Thymus (tissue), 11 donors: ENCODE measurements around the gene LRRC27. TPM values are rescaled to one million over a fixed set of nuclear protein-coding genes. Genes with fewer than 3 reads are reported as not detected.

ENCODE experiments used
- DNase-seq, 9 donors: peaks; one replicate each; pipeline ENCODE4 v3.0.0-alpha.2; 2013; ENCODE audit warnings: low spot score in 9 of 9, low read depth in 6 of 9, missing footprints in 1 of 9
- H3K27ac ChIP-seq, 2 donors: one replicate each; pipeline ENCODE4 v1.5.1; 2013; ENCODE audit warnings: control low read depth in 1 of 2, low read depth in 1 of 2, low read length in 1 of 2, mild to moderate bottlenecking in 1 of 2, moderate library complexity in 1 of 2
- H3K27me3 ChIP-seq, 2 donors: one replicate each; pipeline ENCODE4 v1.5.1; 2013; ENCODE audit warnings: low read length in 1 of 2; ENCODE audit not compliant: control insufficient read depth in 2 of 2, insufficient read depth in 1 of 2
- H3K36me3 ChIP-seq, 2 donors: one replicate each; pipeline ENCODE4 v1.5.1; 2013; ENCODE audit warnings: low read length in 1 of 2, mild to moderate bottlenecking in 1 of 2, moderate library complexity in 1 of 2; ENCODE audit not compliant: control insufficient read depth in 2 of 2, insufficient read depth in 2 of 2
- H3K4me1 ChIP-seq, 2 donors: one replicate each; pipeline ENCODE4 v1.5.1; 2013; ENCODE audit warnings: low read length in 2 of 2; ENCODE audit not compliant: control insufficient read depth in 2 of 2, insufficient read depth in 2 of 2
- H3K4me3 ChIP-seq, 2 donors: one replicate each; pipeline ENCODE4 v1.5.1; 2013; ENCODE audit warnings: low read length in 2 of 2, control low read depth in 1 of 2, mild to moderate bottlenecking in 1 of 2
- H3K9me3 ChIP-seq, 2 donors: one replicate each; pipeline ENCODE4 v1.5.1; 2013; ENCODE audit warnings: low read length in 1 of 2, mild to moderate bottlenecking in 1 of 2; ENCODE audit not compliant: control insufficient read depth in 2 of 2, insufficient read depth in 1 of 2
- WGBS: extraction: QIAGEN DNeasy Blood & Tissue Kit; methylation state at CpG from one replicate; pipeline ENCODE4 v1.1.7; 2013; 5-methylcytosine and 5-hydroxymethylcytosine counted together
- polyA plus RNA-seq: library from polyadenylated mRNA; stranded (reverse); fragments of 200-250 nt; gene quantifications from one replicate; pipeline ENCODE4 v1.2.3, GENCODE V29; 2013
- total RNA-seq: library from RNA; stranded (reverse); fragments of 120-200 nt; gene quantifications from one replicate; pipeline ENCODE4 v1.2.4, GENCODE V29; 2013
- donor health status: healthy.

Gene LRRC27
- total and polyA plus RNA-seq, 2 donors = 7.6 to 8.7 TPM

DNA sequence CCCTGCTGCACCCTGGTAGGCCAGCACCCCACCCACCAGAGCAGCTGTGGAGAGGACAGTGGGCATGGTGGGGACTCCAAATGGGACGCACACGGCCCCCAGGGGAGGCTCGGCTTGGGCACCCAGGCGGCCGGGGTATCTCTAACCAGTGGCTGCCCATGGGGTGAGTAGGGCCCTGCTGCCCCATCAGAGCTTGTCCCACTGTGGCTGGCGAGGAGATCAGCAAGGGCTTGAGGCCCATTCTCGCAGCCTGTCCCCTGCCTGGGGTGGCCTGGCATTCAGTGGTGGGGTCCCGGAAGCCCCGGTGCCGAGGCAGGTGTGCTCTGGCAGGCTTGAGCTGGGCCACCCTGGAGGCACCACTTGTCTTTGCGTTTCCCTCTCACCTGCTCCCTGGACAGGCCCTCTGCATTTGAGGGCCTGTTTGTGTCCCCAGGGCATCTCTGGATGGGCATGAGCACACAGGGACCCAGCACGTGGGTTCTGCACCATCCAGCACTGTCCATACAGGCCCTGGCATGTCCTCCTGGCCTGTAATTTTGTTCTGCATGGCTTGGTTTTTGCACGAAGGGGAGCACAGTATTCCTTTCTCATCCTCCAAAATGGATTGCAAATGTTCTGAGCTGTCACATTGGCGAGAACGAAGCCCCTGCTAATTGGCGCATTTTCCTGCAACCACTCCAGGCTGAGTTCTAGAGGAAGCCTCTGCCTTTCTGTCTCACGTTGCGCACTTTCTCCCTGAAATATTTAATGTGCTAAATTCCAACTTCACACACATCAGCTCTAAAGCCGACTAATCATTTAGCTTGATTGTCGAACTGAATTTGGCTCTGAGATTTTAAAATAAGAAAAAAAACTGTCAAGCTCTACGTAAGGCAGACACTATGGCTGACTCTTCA is 92.2 kb downstream of the LRRC27 start:
- no peaks in the 10 kb centered on the region for H3K9me3 ChIP-seq
- H3K4me3 ChIP-seq = no peak overlapping the region
- H3K36me3 ChIP-seq = no peaks in the 10 kb centered on the region
- 95% methylated on average over 21 of the region's 21 CpGs for WGBS
- peaks cover 12 to 44% of the 10 kb centered on the region in 2 donors for H3K4me1 ChIP-seq
- H3K27me3 ChIP-seq = peaks cover 0 to 12% of the 10 kb centered on the region in 2 donors
- no peak overlapping the region for H3K27ac ChIP-seq
- no peak for DNase-seq

DNA sequence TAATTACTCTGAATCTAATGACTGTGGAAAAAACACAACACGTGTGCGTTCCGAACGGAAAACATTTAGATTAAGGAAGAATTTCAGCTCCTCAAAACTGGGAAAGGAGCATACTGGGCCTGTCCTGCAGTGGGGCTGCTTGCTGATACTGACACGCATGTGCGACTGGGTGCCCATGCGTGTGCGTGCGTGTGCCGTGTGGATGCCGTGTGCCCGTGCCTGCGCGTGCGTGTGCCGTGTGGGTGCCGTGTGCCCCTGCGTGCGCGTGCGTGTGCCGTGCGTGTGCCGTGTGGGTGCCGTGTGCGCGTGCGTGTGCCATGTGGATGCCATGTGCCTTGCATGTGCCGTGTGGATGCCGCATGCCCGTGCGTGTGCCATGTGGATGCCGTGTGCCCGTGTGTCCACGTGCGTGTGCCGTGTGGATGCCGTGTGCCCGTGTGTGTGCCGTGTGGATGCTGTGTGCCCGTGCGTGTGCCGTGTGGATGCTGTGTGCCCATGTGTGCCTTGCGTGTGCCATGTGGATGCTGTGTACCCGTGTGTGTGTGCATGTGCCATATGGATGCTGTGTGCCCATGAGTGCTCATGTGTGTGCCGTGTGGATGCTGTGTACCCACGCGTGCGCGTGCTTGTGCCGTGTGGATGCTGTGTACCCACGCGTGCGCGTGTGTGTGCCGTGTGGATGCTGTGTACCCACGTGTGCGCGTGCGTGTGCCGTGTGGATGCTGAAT is 93.2 kb downstream of the LRRC27 start:
- Histone ChIP-seq H3K36me3 (no peaks in the 10 kb centered on the region), H3K4me3 (no peak overlapping the region), H3K27ac (no peak overlapping the region), H3K4me1 (peaks cover 12 to 48% of the 10 kb centered on the region in 2 donors), H3K27me3 (peaks cover 0 to 12% of the 10 kb centered on the region in 2 donors), H3K9me3 (no peaks in the 10 kb centered on the region)
- DNase-seq = no peak
- WGBS = 98% methylated on average over 61 of the region's 61 CpGs

DNA sequence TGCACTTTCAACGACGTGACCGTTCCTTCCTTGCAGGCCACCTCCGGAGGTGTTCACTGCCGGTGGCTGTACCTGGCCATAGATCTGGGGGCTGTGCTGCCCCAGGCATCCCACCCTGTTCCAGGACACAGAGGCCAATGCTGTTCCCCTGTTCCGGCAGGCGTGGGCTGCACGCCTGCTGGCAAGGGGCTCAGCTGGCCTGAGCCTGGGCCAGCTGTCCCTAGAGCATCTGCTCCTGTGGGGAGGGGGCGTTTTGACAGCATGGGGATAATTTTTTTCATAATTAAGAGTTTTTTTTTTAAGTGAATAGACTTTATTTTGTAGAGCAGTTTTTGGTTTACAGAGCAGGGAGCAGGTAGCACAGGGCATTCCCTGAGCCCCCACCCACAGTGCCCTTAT is 93.8 kb downstream of the LRRC27 start:
- WGBS = 94% methylated on average over 9 of the region's 9 CpGs
- peaks cover 12 to 44% of the 10 kb centered on the region in 2 donors for H3K4me1 ChIP-seq

DNA sequence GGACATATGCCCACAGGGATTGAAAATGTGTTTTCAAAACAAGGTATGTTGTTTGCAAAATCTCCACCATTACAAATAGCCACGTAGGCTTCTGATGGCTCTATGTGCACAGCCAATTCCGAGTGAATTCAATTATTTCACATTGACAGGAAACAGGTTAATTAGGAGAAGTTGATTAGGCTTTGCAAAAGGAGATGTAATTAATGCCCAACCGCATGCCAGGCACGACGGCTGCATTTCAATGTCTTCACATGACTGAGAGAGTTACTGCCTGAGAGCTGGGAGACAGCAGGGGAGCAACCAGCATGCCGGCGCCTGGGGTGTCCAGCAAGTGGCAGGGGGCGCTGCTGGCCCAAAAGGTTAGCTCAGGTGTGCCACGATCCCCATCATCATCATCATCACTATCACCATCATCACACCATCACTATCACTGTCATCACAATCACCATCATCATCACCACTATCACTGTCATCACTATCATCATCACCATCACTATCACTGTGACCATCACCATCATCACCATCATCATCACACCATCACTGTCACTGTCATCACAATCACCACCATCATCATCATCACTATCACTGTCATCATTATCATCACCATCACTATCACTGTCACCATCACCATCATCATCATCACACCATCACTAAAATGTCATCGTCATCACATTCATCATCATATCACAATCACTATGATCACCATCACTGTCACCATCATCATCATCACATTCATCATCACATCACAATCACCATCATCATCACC is 95.2 kb downstream of the LRRC27 start:
- Histone ChIP-seq H3K9me3 (no peaks in the 10 kb centered on the region), H3K27ac (no peak overlapping the region), H3K36me3 (no peaks in the 10 kb centered on the region), H3K4me3 (no peak overlapping the region), H3K4me1 (peaks cover 4 to 30% of the 10 kb centered on the region in 2 donors), H3K27me3 (peaks cover 0 to 3% of the 10 kb centered on the region in 2 donors)
- WGBS = 96% methylated on average over 10 of the region's 10 CpGs
- DNase-seq = no peak

More for the DNA sequence above, 93.8 kb downstream of the LRRC27 start:
- H3K4me3 ChIP-seq = no peak overlapping the region
- no peak overlapping the region for H3K27ac ChIP-seq
- DNase-seq = no peak
- no peaks in the 10 kb centered on the region for H3K36me3 ChIP-seq
- H3K27me3 ChIP-seq = peaks cover 0 to 12% of the 10 kb centered on the region in 2 donors
- no peaks in the 10 kb centered on the region for H3K9me3 ChIP-seq

DNA sequence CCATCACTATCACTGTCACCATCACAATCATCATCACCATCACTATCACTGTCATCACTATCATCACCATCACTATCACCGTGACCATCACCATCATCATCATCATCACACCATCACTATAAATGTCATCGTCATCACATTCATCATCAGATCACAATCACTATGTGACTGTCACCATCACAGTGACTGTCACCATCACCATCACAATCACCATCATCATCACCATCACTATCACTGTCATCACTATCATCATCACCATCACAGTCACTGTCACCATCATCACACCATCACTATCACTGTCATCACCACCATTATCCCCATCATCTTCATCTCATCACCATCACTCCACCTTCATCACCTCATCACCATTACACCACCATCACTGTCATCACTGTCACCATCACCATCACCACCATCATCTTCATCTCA is 96.0 kb downstream of the LRRC27 start:
- WGBS = 98% methylated on average over 2 of the region's 2 CpGs
- DNase-seq = no peak
- no peaks in the 10 kb centered on the region for H3K9me3 ChIP-seq
- H3K36me3 ChIP-seq = no peaks in the 10 kb centered on the region
- H3K4me3 ChIP-seq = no peak overlapping the region
- H3K4me1 ChIP-seq = peaks cover 0 to 22% of the 10 kb centered on the region in 2 donors
- no peaks in the 10 kb centered on the region for H3K27me3 ChIP-seq
- H3K27ac ChIP-seq = no peak overlapping the region

DNA sequence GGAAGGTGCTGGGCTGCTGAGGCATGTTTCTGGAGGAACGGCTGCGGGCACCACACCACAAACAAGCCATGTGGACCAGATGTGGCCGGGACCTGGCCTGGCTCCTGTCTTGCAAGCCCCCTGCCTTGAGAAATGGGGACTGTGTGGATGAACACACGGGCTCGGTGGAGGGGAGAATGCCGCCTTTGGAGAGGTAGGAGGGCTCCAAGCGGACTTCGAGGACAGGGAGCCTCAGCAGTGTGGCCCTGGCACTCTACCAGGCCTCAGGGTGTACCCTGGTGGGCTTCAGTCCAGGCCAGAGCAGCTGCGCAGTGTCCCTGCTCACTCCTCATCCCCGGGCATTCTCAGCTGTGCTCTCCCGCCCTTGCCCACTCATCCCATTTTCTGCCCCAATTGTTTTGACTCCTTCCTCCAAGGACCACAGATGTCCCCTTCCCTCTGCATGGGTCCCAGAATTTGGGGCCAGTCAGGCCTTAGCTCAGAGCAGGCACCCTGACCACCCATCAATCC is 96.5 kb downstream of the LRRC27 start:
- Histone ChIP-seq H3K4me3 (no peak overlapping the region), H3K9me3 (no peaks in the 10 kb centered on the region)

More for the DNA sequence above, 96.5 kb downstream of the LRRC27 start:
- H3K27me3 ChIP-seq = no peaks in the 10 kb centered on the region
- H3K36me3 ChIP-seq = no peaks in the 10 kb centered on the region
- 97% methylated on average over 11 of the region's 11 CpGs for WGBS
- no peak overlapping the region for H3K27ac ChIP-seq
- H3K4me1 ChIP-seq = peaks cover 0 to 17% of the 10 kb centered on the region in 2 donors
- DNase-seq = no peak

Other genes starting within 250 kb of the LRRC27 start
- gene DPYSL4, start 145.2 kb upstream of the LRRC27 start, total RNA-seq = 0.28 TPM
- gene DPYSL4, start 145.2 kb upstream of the LRRC27 start, polyA plus RNA-seq = 0.89 TPM
- gene STK32C, start 24.2 kb upstream of the LRRC27 start, total RNA-seq = 18.2 TPM
- 18.7 TPM for gene STK32C, start 24.2 kb upstream of the LRRC27 start, polyA plus RNA-seq
- gene PWWP2B, start 65.0 kb downstream of the LRRC27 start, total RNA-seq = 5.1 TPM
- gene PWWP2B, start 65.0 kb downstream of the LRRC27 start, polyA plus RNA-seq = 9.8 TPM
- gene INPP5A, start 205.6 kb downstream of the LRRC27 start, total RNA-seq = 11.0 TPM
- gene INPP5A, start 205.6 kb downstream of the LRRC27 start, polyA plus RNA-seq = 14.6 TPM